Smooth muscle cell of the brain vasculature (primary cell): Measurements from ENCODE around the gene NACC1.
"Not testable (repeated sequence)": the region's sequence is repeated elsewhere in the genome, so short reads cannot be mapped to it uniquely, and the experiment has no call there.

Experiments
- DNase-seq: peaks from one replicate; pipeline ENCODE4 v3.0.0-alpha.2; 2012; ENCODE audit warnings: low read depth, low spot score

The NACC1 gene

GRCh38 chr19:13164343-13165161 is 46.5 kb downstream of the NACC1 start:
- no peak for DNase-seq

DNA sequence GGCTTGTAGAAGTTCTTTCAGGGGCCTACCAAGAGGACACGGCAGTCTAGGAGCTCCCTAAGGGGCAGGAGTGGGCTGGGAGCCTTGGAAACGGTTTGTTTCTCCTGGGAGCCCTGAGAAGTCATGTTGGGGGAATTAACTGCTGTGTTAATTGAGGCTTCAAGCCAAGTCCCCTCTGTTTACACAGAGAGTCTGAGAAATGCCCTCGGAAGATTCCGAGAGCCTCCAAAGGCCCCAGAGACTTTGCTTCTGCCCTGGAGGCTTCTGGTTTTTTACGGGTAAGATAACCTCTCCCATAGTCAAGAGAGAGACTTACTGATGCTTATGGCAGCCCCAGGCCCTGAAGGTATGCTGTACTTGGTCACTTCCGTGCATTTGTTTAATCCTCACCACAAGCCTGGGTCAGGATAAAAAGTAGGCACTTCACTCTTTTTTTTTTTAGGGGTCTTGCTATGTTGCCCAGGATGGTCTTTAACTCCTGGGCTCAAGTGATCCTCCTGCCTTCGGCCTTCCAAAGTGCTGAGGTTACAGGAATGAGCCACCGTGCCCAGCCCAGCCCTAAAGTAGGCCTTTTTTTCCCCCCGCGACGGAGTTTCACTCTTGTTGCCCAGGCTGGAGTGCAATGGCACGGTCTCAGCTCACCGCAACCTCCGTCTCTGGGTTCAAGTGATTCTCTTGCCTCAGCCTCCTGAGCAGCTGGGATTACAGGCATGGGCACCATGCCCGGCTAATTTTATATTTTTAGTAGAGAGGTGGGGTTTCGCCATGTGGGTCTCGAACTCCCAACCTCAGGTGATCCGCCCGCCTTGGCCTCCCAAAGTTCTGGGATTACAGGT is 47.3 kb downstream of the NACC1 start:
- DNase-seq, result no peak

DNA sequence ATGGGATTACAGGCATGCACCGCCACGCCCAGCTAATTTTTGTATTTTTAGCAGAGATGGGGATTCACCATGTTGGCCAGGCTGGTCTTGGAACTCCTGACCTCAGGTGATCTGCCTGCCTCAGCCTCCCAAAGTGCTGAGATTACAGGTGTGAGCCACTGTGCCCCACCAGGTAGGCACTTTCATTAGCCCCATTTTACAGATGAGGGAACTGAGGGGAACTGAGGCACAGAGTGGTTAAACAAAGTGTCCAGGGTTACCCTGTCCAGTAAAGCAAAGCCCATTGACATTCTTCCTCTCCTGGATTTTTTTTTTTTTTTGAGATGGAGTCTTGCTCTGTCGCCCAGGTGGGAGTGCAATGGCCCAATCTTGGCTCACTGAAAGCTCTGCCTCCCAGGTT is 48.1 kb downstream of the NACC1 start:
- not testable (repeated sequence) for DNase-seq

GRCh38 chr19:13169769-13170168 is 51.7 kb downstream of the NACC1 start:
- DNase-seq, result no peak

DNA sequence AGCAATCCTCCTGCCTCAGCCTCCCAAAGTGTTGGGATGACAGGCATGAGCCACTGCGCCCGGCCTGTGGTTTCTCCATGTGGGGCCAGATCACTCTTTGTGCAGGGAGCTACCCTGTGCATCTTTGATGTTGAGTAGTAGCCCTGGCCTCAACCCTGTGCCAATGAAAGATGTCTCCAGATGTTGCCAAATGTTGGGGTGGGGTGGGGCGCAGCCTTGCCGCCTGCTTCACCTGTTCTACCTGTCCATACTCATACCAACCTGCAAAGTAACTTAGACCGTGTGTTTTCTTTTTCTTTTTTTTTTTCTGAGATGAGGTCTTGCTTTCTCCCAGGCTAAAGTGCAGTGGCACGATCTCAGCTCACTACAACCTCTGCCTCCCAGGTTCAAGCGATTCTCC is 53.1 kb downstream of the NACC1 start:
- DNase-seq, result no peak

DNA sequence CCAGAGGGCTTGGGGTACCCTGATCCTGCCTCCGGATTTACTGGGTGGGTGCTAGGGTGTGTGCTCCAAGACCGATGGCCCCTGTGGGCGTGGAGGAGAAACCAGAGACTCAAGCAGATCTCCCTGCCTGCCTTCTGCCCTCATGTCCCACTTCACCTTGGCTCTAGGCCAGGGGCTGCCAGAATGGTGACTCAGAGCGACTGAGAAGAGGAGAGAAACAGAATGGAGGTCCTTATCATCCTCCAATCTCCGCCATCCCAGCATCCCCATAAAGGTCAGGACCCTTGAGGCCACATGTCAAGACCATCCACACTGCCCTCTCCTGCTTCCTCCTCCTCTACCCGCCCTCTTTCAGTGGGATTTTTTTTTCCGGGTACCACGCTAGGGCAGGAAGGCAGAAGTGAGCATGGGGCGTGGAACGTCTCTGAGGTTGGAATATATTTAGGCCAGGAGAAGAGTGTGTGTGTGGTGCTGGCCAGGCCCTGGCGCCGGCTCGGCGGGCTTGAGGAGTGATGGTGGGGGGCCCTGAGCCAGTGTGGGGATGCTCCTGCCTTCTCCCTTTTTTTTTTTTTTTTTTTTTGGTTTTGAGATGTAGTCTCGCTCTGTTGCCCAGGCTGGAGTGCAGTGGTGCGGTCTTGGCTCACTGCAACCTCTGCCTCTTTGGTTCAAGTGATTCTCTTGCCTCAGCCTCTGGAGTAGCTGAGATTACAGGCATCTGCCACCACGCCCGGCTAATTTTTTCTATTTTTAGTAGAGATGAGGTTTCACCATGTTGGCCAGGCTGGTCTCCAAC is 54.5 kb downstream of the NACC1 start:
- no peak for DNase-seq

DNA sequence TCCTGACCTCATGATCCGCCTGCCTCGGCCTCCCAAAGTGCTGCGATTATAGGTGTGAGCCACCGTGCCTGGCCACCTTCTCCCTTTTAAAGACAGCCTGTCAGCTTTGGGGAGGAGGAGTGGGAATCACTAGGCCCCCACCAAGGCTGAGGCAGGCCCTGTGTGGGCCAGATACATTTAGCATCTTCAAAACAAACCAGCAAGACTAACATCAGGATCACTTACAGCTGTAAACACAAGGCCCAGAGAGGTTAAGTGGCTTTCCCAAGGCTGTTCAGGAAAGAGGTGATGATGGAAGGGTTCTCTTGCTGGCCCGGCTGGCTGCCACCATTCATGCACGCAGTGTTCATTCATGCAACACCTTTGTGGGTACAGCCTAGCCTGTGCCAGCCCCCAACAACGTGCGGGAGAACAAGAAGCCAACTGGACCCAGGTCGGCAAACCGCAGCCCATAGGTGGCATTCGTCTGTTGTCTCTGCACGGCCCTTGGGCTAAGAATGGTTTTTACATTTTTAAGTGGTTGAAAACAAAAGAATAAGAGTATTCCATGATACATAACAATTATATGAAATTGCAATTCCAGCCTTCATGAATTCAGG is 55.2 kb downstream of the NACC1 start:
- no peak for DNase-seq

- no peak for DNase-seq
Observed at GRCh38 chr19:13176345-13176744, 58.3 kb downstream of the NACC1 start.

DNA sequence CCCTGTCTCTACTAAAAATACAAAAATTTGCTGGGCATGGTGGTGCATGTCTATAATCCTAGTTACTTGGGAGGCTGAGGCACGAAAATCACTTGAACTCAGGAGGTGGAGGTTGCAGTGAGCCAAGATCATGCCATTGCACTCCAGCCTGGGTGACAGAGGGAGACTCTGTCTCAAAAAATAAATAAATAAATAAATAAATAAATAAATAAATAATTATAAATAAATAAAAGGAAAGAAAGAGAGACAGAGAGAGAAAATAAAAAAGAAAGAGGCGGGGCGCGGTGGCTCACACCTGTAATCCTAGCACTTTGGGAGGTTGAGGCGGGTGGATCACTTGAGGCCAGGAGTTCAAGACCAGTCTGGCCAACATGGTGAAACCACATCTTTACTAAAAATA is 59.5 kb downstream of the NACC1 start:
- not testable (repeated sequence) for DNase-seq

DNA sequence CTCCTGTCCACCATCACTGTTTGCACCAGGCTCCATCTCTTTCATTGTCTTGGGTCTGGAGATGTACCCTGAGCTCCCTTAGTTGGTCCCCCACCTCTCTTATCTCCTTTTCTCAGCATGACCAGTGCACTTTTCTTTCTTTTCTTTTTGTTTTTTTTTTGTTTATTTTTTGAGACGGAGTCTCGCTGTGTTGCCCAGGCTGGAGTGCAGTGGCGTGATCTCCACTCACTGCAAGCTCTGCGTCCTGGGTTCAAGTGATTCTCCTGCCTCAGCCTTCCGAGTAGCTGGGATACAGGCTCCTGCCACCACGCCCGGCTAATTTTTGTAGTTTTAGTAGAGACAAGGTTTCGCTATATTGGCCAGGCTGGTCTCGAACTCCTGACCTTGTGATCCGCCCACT is 60.2 kb downstream of the NACC1 start:
- DNase-seq, result not testable (repeated sequence)

DNA sequence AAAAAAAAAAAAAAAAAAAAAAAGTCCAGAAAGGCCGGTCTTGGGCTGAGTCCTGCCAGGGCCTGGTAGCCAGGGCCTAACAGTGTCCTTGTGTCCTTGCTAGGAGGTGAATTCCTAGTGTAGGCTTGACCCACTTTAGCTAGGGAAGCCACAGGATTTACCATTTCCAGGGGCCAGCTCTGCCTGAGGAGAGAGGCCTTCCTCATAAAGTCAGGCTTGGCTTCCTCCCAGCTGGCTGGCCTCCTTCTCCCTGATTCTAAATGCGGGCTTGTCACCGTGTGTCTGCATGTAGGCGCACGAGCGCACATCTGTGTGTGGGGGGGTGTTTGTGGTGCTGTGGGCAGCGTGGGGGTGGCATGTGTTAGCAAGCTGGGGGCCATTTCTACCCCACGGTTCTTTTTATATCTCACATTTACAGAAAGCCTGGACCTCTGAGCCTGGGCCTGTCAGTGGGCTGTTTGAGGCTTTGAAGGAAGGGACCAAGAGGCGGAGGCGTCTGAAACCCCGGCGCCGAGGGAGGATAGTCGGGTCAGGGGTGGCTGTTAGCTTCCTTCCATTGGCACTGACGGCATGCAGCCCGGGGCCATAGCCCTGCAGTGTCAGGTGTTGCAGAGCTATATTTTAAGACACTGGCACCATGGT is 63.8 kb downstream of the NACC1 start:
- no peak for DNase-seq

DNA sequence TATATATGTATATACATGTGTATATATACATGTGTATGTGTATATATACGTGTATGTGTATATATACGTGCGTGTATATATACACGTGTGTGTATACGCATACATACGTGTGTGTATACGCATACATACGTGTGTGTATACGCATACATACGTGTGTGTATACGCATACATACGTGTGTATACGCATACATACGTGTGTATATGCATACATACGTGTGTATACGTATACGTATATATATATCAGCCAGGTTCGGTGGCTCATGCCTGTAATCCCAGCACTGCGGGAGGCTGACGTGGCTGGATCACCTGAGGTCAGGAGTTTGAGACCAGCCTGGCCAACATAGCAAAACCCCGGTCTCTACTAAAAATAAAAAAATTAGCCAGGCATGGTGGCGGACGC is 66.9 kb downstream of the NACC1 start:
- DNase-seq, result not testable (repeated sequence)

- not testable (repeated sequence) for DNase-seq
Observed at GRCh38 chr19:13185763-13186657, 67.9 kb downstream of the NACC1 start.

DNA sequence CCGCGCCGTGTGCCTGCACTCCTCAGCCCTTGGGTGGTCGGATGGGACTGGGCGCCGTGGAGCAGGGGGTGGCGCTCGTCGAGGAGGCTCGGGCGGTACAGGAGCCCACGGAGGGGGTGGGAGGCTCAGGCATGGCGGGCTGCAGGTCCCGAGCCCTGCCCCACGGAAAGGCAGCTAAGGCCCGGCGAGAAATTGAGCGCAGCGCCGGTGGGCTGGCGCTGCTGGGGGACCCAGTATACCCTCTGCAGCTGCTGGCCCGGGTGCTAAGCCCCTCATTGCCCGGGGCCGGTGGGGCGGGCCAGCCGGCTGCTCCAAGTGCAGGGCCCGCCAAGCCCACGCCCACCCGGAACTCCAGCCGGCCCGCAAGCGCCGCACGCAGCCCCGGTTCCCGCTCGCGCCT is 68.6 kb downstream of the NACC1 start:
- DNase-seq, result not testable (repeated sequence)

- DNase-seq, result no peak
Observed at GRCh38 chr19:13187419-13187818, 69.4 kb downstream of the NACC1 start.

DNA sequence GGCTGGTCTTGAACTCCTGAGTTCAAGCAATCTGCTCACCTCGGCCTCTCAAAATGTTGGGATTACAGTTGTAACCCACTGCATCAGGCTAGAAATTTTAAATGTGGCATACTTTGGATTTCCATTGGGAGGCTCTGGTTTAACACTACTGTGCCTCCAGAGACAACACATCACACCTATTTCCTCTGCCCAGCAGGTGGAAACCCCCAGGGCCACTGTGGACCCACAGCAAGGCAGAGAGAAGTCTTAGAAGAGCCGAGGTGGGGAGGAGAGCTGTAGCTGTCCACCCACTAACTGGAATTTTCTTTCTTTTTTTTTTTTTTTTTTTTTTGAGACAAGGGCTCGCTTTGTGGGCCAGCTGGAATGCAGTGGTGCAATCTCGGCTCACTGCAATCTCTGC is 71.5 kb downstream of the NACC1 start:
- no peak for DNase-seq
